ENCODE measurements around the gene PFDN1.

The PFDN1 gene

DNA sequence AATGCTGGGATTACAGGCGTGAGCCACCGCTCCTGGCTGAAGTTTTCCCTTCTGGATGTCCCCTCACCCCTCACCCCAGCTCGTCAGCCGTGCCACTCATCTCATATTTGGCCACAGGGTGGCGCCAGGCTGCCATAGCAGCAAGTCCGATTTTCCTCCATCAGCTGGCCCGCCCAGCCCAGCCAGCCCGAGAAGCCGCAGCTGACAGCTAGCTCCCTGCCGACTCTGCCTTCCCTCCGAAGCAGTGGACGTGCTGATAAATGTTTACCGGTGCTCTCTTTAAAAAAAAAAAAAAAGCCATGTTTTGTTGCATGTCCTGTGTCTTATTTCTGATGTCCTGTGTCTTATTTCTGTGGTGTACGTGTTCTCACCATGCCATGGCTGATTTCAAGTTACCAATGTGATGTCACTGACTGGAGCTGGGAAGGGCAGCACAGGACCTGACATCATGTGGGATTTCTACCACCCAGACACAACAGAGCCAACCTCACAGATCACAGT is 58.3 kb downstream of the PFDN1 start:
- no peaks in the 10 kb centered on the region for H3K27me3 ChIP-seq (replicated peaks; ENCODE audit: control insufficient read depth, insufficient read depth, low read length)
- TF ChIP-seq, protein P1, sequence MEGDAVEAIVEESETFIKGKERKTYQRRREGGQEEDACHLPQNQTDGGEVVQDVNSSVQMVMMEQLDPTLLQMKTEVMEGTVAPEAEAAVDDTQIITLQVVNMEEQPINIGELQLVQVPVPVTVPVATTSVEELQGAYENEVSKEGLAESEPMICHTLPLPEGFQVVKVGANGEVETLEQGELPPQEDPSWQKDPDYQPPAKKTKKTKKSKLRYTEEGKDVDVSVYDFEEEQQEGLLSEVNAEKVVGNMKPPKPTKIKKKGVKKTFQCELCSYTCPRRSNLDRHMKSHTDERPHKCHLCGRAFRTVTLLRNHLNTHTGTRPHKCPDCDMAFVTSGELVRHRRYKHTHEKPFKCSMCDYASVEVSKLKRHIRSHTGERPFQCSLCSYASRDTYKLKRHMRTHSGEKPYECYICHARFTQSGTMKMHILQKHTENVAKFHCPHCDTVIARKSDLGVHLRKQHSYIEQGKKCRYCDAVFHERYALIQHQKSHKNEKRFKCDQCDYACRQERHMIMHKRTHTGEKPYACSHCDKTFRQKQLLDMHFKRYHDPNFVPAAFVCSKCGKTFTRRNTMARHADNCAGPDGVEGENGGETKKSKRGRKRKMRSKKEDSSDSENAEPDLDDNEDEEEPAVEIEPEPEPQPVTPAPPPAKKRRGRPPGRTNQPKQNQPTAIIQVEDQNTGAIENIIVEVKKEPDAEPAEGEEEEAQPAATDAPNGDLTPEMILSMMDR (IDR thresholded peaks at IDR 0.05; ENCODE audit: insufficient read depth, low read length, poor library complexity, severe bottlenecking), result peak; percentile 78
- DNase-seq (ENCODE audit: extremely low read depth, insufficient read length), result peak; percentile 69
- H3K4me3 ChIP-seq (replicated peaks; ENCODE audit: low read depth, low read length), result no peak overlapping the region
- H3K36me3 ChIP-seq (ENCODE audit: control insufficient read depth, insufficient read depth, low read length), result peaks cover 6% of the 10 kb centered on the region

GRCh38 chr5:140243706-140244250 is 59.1 kb downstream of the PFDN1 start:
- Histone ChIP-seq H3K4me3 (replicated peaks; ENCODE audit: low read depth, low read length) (no peak overlapping the region), H3K36me3 (ENCODE audit: control insufficient read depth, insufficient read depth, low read length) (peaks cover 6% of the 10 kb centered on the region), H3K27me3 (replicated peaks; ENCODE audit: control insufficient read depth, insufficient read depth, low read length) (no peaks in the 10 kb centered on the region)
- TF ChIP-seq, protein P1 (IDR thresholded peaks at IDR 0.05; ENCODE audit: insufficient read depth, low read length, poor library complexity, severe bottlenecking), result no peak
- DNase-seq (ENCODE audit: extremely low read depth, insufficient read length), result no peak

DNA sequence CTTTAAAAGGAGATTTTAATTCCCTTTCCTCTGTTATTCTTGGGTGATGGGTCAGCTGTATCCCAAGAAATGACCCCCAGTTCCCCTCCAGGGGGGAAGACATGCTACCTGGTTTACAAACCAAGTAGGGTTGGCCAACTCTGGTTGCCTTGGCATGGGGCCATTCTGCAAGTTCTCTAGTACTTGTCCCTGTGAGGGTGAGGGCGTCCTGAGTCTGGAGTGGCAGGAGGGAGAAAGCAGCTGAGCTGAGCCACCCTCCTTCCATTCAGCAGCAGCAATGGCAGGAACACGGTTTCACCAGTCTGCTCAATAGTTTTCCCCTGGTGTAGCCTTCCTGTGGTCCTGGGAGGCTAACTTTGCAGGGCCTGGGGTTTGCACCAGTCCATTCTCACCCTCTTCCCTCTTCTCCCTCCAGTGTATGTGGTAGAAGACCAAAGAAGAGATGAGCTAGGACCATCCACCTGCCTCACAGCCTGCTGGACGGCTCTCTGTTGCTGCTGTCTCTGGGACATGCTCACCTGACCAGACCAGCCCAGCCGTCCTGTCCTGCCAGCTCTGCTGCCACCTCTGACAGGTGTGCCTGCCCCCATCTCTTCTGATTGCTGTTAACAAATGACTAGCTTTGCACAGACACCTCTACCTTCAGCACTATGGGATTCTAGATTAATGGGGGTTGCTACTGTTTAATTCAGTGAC is 59.9 kb downstream of the PFDN1 start:
- TF ChIP-seq, protein P1 (IDR thresholded peaks at IDR 0.05; ENCODE audit: insufficient read depth, low read length, poor library complexity, severe bottlenecking), result no peak
- DNase-seq (ENCODE audit: extremely low read depth, insufficient read length), result no peak
- Histone ChIP-seq H3K27me3 (replicated peaks; ENCODE audit: control insufficient read depth, insufficient read depth, low read length) (no peaks in the 10 kb centered on the region), H3K36me3 (ENCODE audit: control insufficient read depth, insufficient read depth, low read length) (peaks cover 6% of the 10 kb centered on the region), H3K4me3 (replicated peaks; ENCODE audit: low read depth, low read length) (no peak overlapping the region)

- Histone ChIP-seq H3K4me3 (replicated peaks; ENCODE audit: low read depth, low read length) (no peak overlapping the region), H3K36me3 (ENCODE audit: control insufficient read depth, insufficient read depth, low read length) (peaks cover 6% of the 10 kb centered on the region), H3K27me3 (replicated peaks; ENCODE audit: control insufficient read depth, insufficient read depth, low read length) (no peaks in the 10 kb centered on the region)
- TF ChIP-seq, protein P1 (IDR thresholded peaks at IDR 0.05; ENCODE audit: insufficient read depth, low read length, poor library complexity, severe bottlenecking), result peak; percentile 1
- no peak for DNase-seq (ENCODE audit: extremely low read depth, insufficient read length)
Observed at GRCh38 chr5:140242099-140242498, 60.8 kb downstream of the PFDN1 start.

GRCh38 chr5:140240987-140241706 is 61.8 kb downstream of the PFDN1 start:
- Histone ChIP-seq H3K4me3 (replicated peaks; ENCODE audit: low read depth, low read length) (no peak overlapping the region), H3K36me3 (ENCODE audit: control insufficient read depth, insufficient read depth, low read length) (peaks cover 6% of the 10 kb centered on the region), H3K27me3 (replicated peaks; ENCODE audit: control insufficient read depth, insufficient read depth, low read length) (no peaks in the 10 kb centered on the region)
- DNase-seq (ENCODE audit: extremely low read depth, insufficient read length), result no peak
- TF ChIP-seq, protein P1 (IDR thresholded peaks at IDR 0.05; ENCODE audit: insufficient read depth, low read length, poor library complexity, severe bottlenecking), result no peak

All from GM06990 (cell line).